Smooth muscle cell (in vitro differentiated cells): ENCODE data around the gene CLEC4D. TPM values are rescaled to one million over a fixed set of nuclear protein-coding genes. Genes with fewer than 3 reads are reported as not detected.
A peak's percentile ranks its signal among the peaks of the same experiment; 100 is the strongest.
"Not testable (repeated sequence)": the region's sequence is repeated elsewhere in the genome, so short reads cannot be mapped to it uniquely, and the experiment has no call there.

ENCODE experiments used
- DNase-seq: peaks from one replicate; lab custom pipeline; 2025; ENCODE audit not compliant: unreplicated experiment; lab: John Stamatoyannopoulos, UW
- H2AFZ ChIP-seq: fragments of 200-600 bp; sonication (generic); 2 replicates; pipeline ENCODE4 v1.6.0; 2016; ENCODE audit warnings: antibody characterized with exemption, low read depth, mild to moderate bottlenecking
- H3F3A ChIP-seq: fragments of 200-600 bp; sonication (generic); 2 replicates; pipeline ENCODE4 v1.6.0; 2017; ENCODE audit warnings: antibody characterized with exemption, low read depth
- H3K27ac ChIP-seq: fragments of 200-600 bp; sonication (generic); 2 replicates; pipeline ENCODE4 v1.5.1; 2016; ENCODE audit warnings: low read depth, mild to moderate bottlenecking
- H3K27me3 ChIP-seq: fragments of 200-600 bp; sonication (generic); 2 replicates; pipeline ENCODE4 v1.6.1; 2016; ENCODE audit warnings: low read depth, mild to moderate bottlenecking
- H3K36me3 ChIP-seq: fragments of 200-600 bp; sonication (generic); 2 replicates; pipeline ENCODE4 v1.5.1; 2016; ENCODE audit warnings: low read depth
- H3K4me1 ChIP-seq: fragments of 200-600 bp; sonication (generic); 2 replicates; pipeline ENCODE4 v1.5.1; 2016; ENCODE audit warnings: low read depth
- H3K4me2 ChIP-seq: fragments of 200-600 bp; sonication (generic); 2 replicates; pipeline ENCODE4 v1.6.0; 2016; ENCODE audit warnings: mild to moderate bottlenecking
- H3K4me3 ChIP-seq: fragments of 200-600 bp; sonication (generic); 2 replicates; pipeline ENCODE4 v1.5.1; 2016; ENCODE audit warnings: mild to moderate bottlenecking
- H3K79me2 ChIP-seq: fragments of 200-600 bp; sonication (generic); 2 replicates; pipeline ENCODE4 v1.6.0; 2016; ENCODE audit warnings: low read depth, mild to moderate bottlenecking
- H3K9ac ChIP-seq: fragments of 200-600 bp; sonication (generic); 2 replicates; pipeline ENCODE4 v1.6.0; 2016; ENCODE audit warnings: low read depth
- H3K9me3 ChIP-seq: fragments of 200-600 bp; sonication (generic); replicated peaks from 2 replicates; pipeline ENCODE4 v1.5.1; 2016; ENCODE audit warnings: low read depth
- H4K20me1 ChIP-seq: fragments of 200-600 bp; sonication (generic); 2 replicates; pipeline ENCODE4 v1.6.0; 2016; ENCODE audit warnings: low read depth
- WGBS: methylation state at CpG from one replicate; pipeline ENCODE4 v1.1.7; 2016; ENCODE audit warnings: low lambda C conversion rate; 5-methylcytosine and 5-hydroxymethylcytosine counted together
- polyA plus RNA-seq: library from polyadenylated mRNA; unstranded; fragments of >200 nt; fragmentation: Nextera tagmentation; extraction: Ambion mirVana; gene quantifications from 2 replicates; pipeline ENCODE4 v1.2.1, GENCODE V29; 2016
- total RNA-seq: library from RNA; depleted of rRNA; stranded (reverse); fragments of >200 nt; gene quantifications from 2 replicates; pipeline ENCODE4 v1.2.3, GENCODE V29; 2014
- TF ChIP-seq, protein P1 (sequence below): fragments of 200-600 bp; sonication (generic); IDR thresholded peaks from 2 replicates; pipeline ENCODE4 v1.5.1; 2017; ENCODE audit warnings: borderline replicate concordance, mild to moderate bottlenecking, antibody characterized with exemption; ENCODE audit not compliant: insufficient read depth, poor library complexity, severe bottlenecking

CLEC4D gene
- total and polyA plus RNA-seq, 2 experiments from 2014 or later, result not detected

DNA sequence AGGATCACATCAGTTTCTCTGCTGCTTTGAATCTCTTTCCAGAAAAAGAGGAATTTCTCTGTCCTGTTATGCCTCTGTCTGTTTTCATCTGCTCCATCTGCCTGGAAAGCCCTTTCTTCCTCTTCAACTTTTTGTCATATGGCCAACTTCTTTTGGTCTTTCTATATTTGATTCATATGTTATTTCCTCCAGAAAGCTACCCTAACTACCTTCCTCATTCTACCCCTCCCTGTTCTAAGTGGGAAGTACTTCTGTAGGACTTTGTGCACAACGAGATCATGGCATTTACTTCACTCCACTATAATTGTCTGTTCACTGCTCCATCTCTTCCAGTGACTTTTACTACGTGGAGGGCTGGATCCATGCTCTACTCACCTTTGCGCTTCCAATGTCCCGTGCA, 5.9 kb downstream of the CLEC4D start:
- Histone ChIP-seq H3K4me3 (no peak overlapping the region), H2AFZ (no peak overlapping the region), H3K36me3 (no peaks in the 10 kb centered on the region), H3K9me3 (no peaks in the 10 kb centered on the region), H3F3A (no peaks in the 10 kb centered on the region), H3K4me2 (no peak overlapping the region), H3K4me1 (no peaks in the 10 kb centered on the region), H3K9ac (no peak overlapping the region), H3K27ac (no peak overlapping the region), H3K79me2 (no peaks in the 10 kb centered on the region), H3K27me3 (peaks cover 7% of the 10 kb centered on the region), H4K20me1 (no peaks in the 10 kb centered on the region)
- TF ChIP-seq, protein P1, sequence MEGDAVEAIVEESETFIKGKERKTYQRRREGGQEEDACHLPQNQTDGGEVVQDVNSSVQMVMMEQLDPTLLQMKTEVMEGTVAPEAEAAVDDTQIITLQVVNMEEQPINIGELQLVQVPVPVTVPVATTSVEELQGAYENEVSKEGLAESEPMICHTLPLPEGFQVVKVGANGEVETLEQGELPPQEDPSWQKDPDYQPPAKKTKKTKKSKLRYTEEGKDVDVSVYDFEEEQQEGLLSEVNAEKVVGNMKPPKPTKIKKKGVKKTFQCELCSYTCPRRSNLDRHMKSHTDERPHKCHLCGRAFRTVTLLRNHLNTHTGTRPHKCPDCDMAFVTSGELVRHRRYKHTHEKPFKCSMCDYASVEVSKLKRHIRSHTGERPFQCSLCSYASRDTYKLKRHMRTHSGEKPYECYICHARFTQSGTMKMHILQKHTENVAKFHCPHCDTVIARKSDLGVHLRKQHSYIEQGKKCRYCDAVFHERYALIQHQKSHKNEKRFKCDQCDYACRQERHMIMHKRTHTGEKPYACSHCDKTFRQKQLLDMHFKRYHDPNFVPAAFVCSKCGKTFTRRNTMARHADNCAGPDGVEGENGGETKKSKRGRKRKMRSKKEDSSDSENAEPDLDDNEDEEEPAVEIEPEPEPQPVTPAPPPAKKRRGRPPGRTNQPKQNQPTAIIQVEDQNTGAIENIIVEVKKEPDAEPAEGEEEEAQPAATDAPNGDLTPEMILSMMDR, result no peak
- 85% methylated on average over 4 of the region's 4 CpGs for whole genome bisulfite sequencing
- no peak for DNase-seq

DNA sequence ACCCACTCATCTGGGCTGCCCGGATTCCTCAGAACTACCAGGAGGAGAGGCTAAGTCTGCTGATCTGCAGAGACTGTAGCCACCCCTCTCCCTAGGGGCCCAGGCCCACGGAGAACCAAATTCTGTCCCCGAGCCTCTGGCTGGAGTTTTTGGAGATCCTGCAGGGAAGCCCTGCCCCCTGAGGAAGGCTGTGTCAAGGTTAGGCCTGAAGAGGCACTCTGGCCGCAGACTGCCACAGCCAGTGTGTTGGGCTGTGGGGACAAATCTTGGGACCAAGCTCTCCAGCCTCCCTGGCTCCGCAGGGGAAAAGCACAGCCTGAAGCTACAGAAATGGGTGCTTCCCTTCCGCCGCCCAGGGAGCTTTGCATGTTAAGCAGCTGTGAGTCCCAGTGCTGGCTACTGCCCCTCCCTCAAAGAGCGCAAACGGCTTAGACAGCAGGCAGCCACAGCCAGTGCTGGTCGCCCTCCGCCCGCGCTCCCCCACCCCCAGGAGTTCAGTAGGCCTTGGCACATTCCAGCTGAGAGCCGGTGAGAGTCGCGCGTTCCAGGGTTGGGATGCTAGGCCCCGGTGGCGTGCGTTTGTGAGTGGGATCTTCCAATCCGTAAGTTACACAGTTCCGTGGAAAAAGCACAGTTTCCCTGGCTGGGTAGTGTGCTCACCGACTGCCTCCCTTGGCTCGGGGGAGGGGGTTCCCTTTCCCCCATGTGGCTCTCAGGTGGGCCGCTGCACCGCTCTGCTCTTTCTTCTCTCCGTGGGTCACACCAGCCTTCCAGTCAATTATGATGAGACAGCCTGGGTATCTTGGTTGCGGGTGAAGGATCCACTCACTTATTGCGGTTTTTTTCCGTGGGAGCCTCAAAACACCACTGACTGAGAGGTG, 14.2 kb downstream of the CLEC4D start:
- Histone ChIP-seq H4K20me1 (no peaks in the 10 kb centered on the region), H3F3A (no peaks in the 10 kb centered on the region), H3K4me3 (no peak overlapping the region), H3K9me3 (no peaks in the 10 kb centered on the region), H3K27ac (no peak overlapping the region), H3K4me1 (no peaks in the 10 kb centered on the region), H3K36me3 (no peaks in the 10 kb centered on the region), H3K27me3 (no peaks in the 10 kb centered on the region), H3K4me2 (no peak overlapping the region), H3K79me2 (no peaks in the 10 kb centered on the region), H2AFZ (no peak overlapping the region), H3K9ac (no peak overlapping the region)
- TF ChIP-seq, protein P1, result no peak
- 74% methylated on average over 30 of the region's 30 CpGs for WGBS
- no peak for DNase-seq

GRCh38 chr12:8532045-8532444, 18.7 kb downstream of the CLEC4D start:
- TF ChIP-seq, protein P1, result no peak
- Histone ChIP-seq H3K27ac (no peak overlapping the region), H4K20me1 (no peaks in the 10 kb centered on the region), H3K9ac (no peak overlapping the region), H3K4me1 (no peaks in the 10 kb centered on the region), H3F3A (no peaks in the 10 kb centered on the region), H3K9me3 (no peaks in the 10 kb centered on the region), H2AFZ (no peak overlapping the region), H3K79me2 (no peaks in the 10 kb centered on the region), H3K36me3 (no peaks in the 10 kb centered on the region), H3K27me3 (no peaks in the 10 kb centered on the region), H3K4me3 (no peak overlapping the region), H3K4me2 (no peak overlapping the region)
- DNase-seq, result no peak
- WGBS, result 95% methylated on average over 7 of the region's 7 CpGs

- H3K9me3 ChIP-seq, H2AFZ ChIP-seq, H3K4me1 ChIP-seq, H3K36me3 ChIP-seq, H4K20me1 ChIP-seq, H3K9ac ChIP-seq, H3K79me2 ChIP-seq, H3K4me3 ChIP-seq, H3K4me2 ChIP-seq, DNase-seq, H3K27me3 ChIP-seq, H3K27ac ChIP-seq, H3F3A ChIP-seq: not testable (repeated sequence)
- TF ChIP-seq, protein P1, result peak; percentile 42
- 59% methylated on average over 16 of the region's 16 CpGs for WGBS
Observed at GRCh38 chr12:8537820-8538219, 24.5 kb downstream of the CLEC4D start.

- not testable (repeated sequence) for DNase-seq, H2AFZ ChIP-seq, H3K27me3 ChIP-seq, H4K20me1 ChIP-seq, H3K4me1 ChIP-seq, H3F3A ChIP-seq, H3K9ac ChIP-seq, H3K79me2 ChIP-seq, H3K27ac ChIP-seq, H3K4me2 ChIP-seq, H3K9me3 ChIP-seq, H3K36me3 ChIP-seq, H3K4me3 ChIP-seq
- WGBS, result 91% methylated on average over 4 of the region's 4 CpGs
Observed at GRCh38 chr12:8540831-8541230, 27.5 kb downstream of the CLEC4D start, which contains the start of gene CLEC4E. Gene CLEC4E, minus strand, starts transcription at chr12:8540905. Its CDS starts 108 bp downstream, at chr12:8540797.
